DND-41 (cell line): Measurements from ENCODE around the gene NXPH4.

Experiments
- ATAC-seq: fragments of 200-7000 bp; cut with Tn5 transposase; 3 replicates; pipeline ENCODE4 v1.9.1; 2021; ENCODE audit warnings: low read depth; ENCODE audit not compliant: insufficient read depth
- DNase-seq: peaks from one replicate; pipeline ENCODE4 v3.0.0-alpha.2; 2020
- H2AFZ ChIP-seq: 2 replicates; pipeline ENCODE4 v1.6.0; 2012; ENCODE audit warnings: low read depth, low read length
- H3K27ac ChIP-seq: 2 replicates; pipeline ENCODE4 v1.5.1; 2012; ENCODE audit warnings: low read length, inconsistent platforms
- H3K27me3 ChIP-seq: fragments of 200-600 bp; sonication (generic); 2 replicates; pipeline ENCODE4 v1.6.0; 2012; ENCODE audit warnings: low read length, mild to moderate bottlenecking, inconsistent platforms; ENCODE audit not compliant: insufficient read depth, poor library complexity
- H3K36me3 ChIP-seq: 2 replicates; pipeline ENCODE4 v1.5.1; 2012; ENCODE audit warnings: low read length, inconsistent platforms; ENCODE audit not compliant: insufficient read depth
- H3K4me1 ChIP-seq: 2 replicates; pipeline ENCODE4 v1.5.1; 2012; ENCODE audit warnings: mild to moderate bottlenecking, low read length; ENCODE audit not compliant: insufficient read depth
- H3K4me2 ChIP-seq: 2 replicates; pipeline ENCODE4 v1.6.0; 2012; ENCODE audit warnings: mild to moderate bottlenecking, moderate library complexity, low read length, inconsistent platforms; ENCODE audit not compliant: insufficient read depth
- H3K4me3 ChIP-seq, 2 experiments: fragments of 200-600 bp in 1 of 2; shearing (Covaris generic) in 1 of 2; 2 replicates each; pipeline ENCODE4 v1.5.1; 2012 to 2016; ENCODE audit warnings: inconsistent platforms in 2 of 2, low read length in 2 of 2, mild to moderate bottlenecking in 2 of 2, low read depth in 1 of 2, moderate library complexity in 1 of 2
- H3K79me2 ChIP-seq: 2 replicates; pipeline ENCODE4 v1.6.0; 2012; ENCODE audit warnings: low read length, inconsistent platforms; ENCODE audit not compliant: insufficient read depth
- H3K9ac ChIP-seq: 2 replicates; pipeline ENCODE4 v1.6.0; 2012; ENCODE audit warnings: low read depth, mild to moderate bottlenecking, inconsistent platforms, low read length, moderate library complexity
- H3K9me3 ChIP-seq: 2 replicates; pipeline ENCODE4 v1.5.1; 2012; ENCODE audit warnings: low read length, moderate library complexity, mild to moderate bottlenecking, inconsistent platforms; ENCODE audit not compliant: insufficient read depth, severe bottlenecking
- H4K20me1 ChIP-seq: 2 replicates; pipeline ENCODE4 v1.6.0; 2012; ENCODE audit warnings: low read length; ENCODE audit not compliant: insufficient read depth
- EZH2 ChIP-seq: IDR thresholded peaks from 3 replicates; pipeline ENCODE4 v1.6.1; 2012; ENCODE audit warnings: borderline replicate concordance, low read depth, mild to moderate bottlenecking, moderate library complexity, low read length, inconsistent platforms; ENCODE audit not compliant: severe bottlenecking
- TF ChIP-seq, protein P1 (sequence below): IDR thresholded peaks from 2 replicates; pipeline ENCODE4 v1.5.1; 2012; ENCODE audit warnings: borderline replicate concordance, low read length, moderate library complexity, mild to moderate bottlenecking; ENCODE audit not compliant: poor library complexity, severe bottlenecking; ENCODE audit errors: extremely low read depth

The NXPH4 gene

DNA sequence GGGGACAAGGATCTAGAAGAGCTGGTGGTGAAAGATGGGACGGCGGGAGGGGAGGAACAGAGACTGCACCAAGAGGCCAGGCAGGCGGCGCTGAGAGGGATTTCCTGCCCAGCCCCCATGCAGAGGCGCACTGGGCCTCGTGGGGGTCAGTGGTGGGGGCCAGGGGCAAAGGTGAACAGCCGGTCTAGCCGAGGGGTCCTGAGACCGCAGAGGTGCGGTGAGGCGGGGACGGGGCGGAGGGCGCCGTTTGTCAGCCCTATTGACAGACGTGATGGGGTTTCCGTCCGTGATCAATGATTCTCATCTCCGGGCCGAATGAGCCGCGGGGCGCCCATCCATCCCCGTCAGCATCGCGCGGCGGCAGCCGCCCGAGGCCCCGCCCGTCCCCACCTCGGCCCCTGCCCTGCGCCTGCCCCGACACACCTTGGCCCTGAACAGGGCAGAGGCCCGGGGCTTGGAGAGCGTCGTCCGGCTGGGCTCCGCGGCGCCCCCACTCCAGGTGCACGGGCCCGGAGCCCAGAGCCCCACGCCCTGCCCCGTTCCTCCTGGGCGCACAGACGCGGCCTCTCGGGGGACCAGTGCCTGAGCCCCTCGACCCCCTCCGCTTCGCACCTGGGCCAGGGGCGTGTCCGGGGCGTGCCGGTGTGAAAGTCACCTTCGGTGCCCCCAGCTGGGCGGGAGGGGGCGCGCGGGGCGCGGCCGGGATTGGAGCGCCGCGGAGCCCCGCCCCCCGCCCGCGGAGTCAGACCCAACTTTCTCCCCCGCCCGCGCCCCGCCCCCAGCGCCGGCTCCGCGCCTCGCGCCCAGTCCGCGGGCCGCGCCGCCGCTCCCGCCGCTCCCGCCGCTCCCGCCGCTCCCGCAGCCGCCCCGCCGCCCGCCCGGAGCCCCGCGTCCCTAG, at the start of gene NXPH4:
Gene NXPH4 (plus strand): TSS at position 781 of the 898 bp plus-strand sequence. CDS start 176 bp downstream, outside the sequence.
- Histone ChIP-seq H3K9ac (no peak within 1 kb of the TSS), H2AFZ (no peak within 1 kb of the TSS), H3K79me2 (no peaks in the 10 kb centered on the region), H3K27ac (no peak within 1 kb of the TSS), H3K27me3 (peaks cover 38% of the 10 kb centered on the region), H3K4me1 (peaks cover 13% of the 10 kb centered on the region), H3K9me3 (no peaks in the 10 kb centered on the region), H3K4me3 (no peak within 1 kb of the TSS), H3K36me3 (no peaks in the 10 kb centered on the region), H3K4me2 (no peak within 1 kb of the TSS), H4K20me1 (peaks cover 6% of the 10 kb centered on the region; the same call in 1 of the 2 replicates)
- ATAC-seq (no peak), DNase-seq (no peak)
- no peak for TF ChIP-seq EZH2
- TF ChIP-seq, protein P1, sequence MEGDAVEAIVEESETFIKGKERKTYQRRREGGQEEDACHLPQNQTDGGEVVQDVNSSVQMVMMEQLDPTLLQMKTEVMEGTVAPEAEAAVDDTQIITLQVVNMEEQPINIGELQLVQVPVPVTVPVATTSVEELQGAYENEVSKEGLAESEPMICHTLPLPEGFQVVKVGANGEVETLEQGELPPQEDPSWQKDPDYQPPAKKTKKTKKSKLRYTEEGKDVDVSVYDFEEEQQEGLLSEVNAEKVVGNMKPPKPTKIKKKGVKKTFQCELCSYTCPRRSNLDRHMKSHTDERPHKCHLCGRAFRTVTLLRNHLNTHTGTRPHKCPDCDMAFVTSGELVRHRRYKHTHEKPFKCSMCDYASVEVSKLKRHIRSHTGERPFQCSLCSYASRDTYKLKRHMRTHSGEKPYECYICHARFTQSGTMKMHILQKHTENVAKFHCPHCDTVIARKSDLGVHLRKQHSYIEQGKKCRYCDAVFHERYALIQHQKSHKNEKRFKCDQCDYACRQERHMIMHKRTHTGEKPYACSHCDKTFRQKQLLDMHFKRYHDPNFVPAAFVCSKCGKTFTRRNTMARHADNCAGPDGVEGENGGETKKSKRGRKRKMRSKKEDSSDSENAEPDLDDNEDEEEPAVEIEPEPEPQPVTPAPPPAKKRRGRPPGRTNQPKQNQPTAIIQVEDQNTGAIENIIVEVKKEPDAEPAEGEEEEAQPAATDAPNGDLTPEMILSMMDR: no peak

DNA sequence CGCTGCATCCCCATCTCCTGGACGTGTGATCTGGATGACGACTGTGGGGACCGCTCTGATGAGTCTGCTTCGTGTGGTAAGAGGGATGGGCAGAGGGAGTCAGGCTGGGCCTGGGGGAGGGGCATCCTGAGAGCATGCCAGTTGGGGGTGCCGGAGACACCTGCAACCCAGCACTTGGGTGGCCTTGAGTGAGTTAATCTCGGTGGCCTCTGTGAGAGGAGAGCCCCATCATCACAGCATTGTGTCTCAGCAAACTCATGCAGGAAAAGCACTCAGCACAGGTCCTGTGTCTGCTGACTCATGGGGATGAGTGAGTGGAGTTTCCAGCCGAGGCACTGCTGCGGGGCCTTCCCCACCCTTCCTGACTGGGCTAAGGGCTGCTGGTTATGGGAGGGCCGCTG, 49.6 kb upstream of the NXPH4 start:
- Histone ChIP-seq H3K9me3 (no peaks in the 10 kb centered on the region), H3K27me3 (peaks cover 3% of the 10 kb centered on the region), H3K4me3 (no peak overlapping the region), H3K36me3 (no peaks in the 10 kb centered on the region), H3K4me2 (no peak overlapping the region), H3K9ac (no peak overlapping the region), H3K4me1 (no peaks in the 10 kb centered on the region), H3K27ac (no peak overlapping the region), H3K79me2 (no peaks in the 10 kb centered on the region), H2AFZ (no peak overlapping the region), H4K20me1 (peaks cover 2% of the 10 kb centered on the region; the same call in 1 of the 2 replicates)
- DNase-seq (no peak), ATAC-seq (no peak)
- TF ChIP-seq, protein P1: no peak
- TF ChIP-seq EZH2: no peak

DNA sequence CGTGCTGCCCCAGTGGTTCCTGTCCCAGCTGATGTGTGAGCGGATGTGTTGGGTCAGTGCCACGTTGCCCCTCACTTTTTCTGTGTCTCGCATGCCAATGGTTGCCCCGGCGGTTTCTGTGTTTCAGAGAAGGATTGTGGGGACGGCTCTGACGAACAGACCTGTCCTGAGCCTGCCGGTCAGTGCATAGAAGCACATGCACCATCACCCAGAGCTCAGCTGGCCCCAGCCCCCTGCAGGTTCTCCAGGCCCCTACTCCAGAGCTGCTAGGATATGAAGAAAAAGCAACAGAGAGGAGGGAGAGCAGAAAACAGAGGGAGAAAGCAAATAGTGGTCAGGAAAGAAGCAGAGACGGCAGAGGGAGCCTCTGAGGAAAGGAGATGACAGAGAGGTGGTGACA, 48.5 kb upstream of the NXPH4 start:
- no peak for ATAC-seq
- H3K79me2 ChIP-seq: no peaks in the 10 kb centered on the region
- H3K9ac ChIP-seq: no peak overlapping the region
- peaks cover 3% of the 10 kb centered on the region for H3K27me3 ChIP-seq
- H3K4me2 ChIP-seq: no peak overlapping the region
- no peaks in the 10 kb centered on the region; the same call in 1 of the 2 replicates for H4K20me1 ChIP-seq
- H3K36me3 ChIP-seq: no peaks in the 10 kb centered on the region
- TF ChIP-seq, protein P1: no peak
- no peak for TF ChIP-seq EZH2
- no peaks in the 10 kb centered on the region for H3K4me1 ChIP-seq
- H2AFZ ChIP-seq: no peak overlapping the region
- no peak overlapping the region for H3K4me3 ChIP-seq
- H3K9me3 ChIP-seq: no peaks in the 10 kb centered on the region
- no peak overlapping the region for H3K27ac ChIP-seq
- no peak for DNase-seq
